ENCODE data around the gene ATP2A3.

ATP2A3 gene

DNA sequence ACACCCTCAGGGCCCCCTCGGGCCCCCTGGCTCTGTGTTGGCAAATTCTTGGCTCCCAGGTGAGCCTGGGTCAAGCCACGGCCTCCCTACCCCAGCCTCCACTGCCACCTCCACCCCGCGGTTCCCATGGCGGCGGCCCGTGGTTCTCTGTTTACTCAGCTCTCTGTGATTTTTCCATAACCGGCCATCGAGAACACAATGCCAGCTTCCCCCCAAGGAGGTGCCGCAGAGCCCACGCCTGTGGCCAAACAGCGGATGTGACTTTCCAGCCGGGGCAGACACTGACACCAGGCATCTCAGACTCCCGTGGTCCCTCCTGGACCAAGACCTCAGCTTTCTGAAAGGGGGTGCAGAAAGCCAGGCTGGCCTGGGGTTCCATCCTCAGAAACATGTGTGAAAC, 21.6 kb upstream of the ATP2A3 start:
- in situ Hi-C loops (cut with MboI; ENCODE audit: low sequenced_read_pairs, unreplicated experiment), result no loop called here
- TF ChIP-seq, protein P1, sequence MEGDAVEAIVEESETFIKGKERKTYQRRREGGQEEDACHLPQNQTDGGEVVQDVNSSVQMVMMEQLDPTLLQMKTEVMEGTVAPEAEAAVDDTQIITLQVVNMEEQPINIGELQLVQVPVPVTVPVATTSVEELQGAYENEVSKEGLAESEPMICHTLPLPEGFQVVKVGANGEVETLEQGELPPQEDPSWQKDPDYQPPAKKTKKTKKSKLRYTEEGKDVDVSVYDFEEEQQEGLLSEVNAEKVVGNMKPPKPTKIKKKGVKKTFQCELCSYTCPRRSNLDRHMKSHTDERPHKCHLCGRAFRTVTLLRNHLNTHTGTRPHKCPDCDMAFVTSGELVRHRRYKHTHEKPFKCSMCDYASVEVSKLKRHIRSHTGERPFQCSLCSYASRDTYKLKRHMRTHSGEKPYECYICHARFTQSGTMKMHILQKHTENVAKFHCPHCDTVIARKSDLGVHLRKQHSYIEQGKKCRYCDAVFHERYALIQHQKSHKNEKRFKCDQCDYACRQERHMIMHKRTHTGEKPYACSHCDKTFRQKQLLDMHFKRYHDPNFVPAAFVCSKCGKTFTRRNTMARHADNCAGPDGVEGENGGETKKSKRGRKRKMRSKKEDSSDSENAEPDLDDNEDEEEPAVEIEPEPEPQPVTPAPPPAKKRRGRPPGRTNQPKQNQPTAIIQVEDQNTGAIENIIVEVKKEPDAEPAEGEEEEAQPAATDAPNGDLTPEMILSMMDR (IDR thresholded peaks at IDR 0.05; ENCODE audit: borderline replicate concordance, control extremely low read depth, extremely low read depth, insufficient read depth, missing control alignments), result no peak
- DNase-seq (ENCODE audit: low spot score), result no peak

DNA sequence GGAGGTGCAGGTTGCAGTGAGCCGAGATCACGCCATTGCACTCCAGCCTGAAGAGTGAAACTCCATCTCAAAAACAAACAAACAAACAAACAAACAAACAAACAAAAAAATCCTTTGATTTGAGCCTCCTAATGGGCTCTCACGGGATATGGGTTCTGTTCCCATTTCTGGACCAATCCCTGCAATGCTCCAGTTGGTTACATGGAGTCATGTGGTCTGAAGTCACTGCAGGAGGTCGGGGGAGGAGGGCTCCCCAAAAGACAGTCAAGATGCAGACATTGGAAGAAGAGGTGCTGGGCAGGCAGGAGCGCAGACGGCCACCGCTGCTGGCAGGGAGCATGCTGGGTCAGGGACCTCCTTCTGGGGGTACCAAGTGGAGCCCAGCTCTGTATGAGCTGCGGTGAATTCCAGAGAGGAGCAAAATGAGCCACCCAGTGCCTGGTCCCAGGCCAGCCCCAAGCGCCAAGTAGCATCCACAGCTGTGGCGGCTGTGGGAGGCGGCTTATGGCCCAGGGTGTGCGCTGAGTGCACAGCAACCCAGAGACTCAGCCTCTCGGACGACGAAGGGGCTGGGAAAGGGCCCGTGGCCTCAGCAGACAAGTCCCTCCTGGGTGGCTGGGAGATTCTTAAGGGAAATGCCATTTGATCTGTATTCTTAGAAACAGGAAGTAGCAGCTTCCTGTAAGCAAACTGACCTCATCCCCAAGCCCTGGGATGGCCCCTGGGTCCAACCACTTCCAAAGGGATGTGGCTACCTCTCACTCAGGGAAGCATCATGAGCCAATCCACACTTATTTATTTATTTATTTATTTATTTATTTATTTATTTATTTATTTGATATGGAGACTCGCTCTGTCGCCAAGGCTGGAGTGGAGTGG, 19.6 kb upstream of the ATP2A3 start:
- DNase-seq (ENCODE audit: low spot score), result no peak
- TF ChIP-seq, protein P1 (IDR thresholded peaks at IDR 0.05; ENCODE audit: borderline replicate concordance, control extremely low read depth, extremely low read depth, insufficient read depth, missing control alignments), result no peak
- in situ Hi-C loops (cut with MboI; ENCODE audit: low sequenced_read_pairs, unreplicated experiment), result no loop called here

DNA sequence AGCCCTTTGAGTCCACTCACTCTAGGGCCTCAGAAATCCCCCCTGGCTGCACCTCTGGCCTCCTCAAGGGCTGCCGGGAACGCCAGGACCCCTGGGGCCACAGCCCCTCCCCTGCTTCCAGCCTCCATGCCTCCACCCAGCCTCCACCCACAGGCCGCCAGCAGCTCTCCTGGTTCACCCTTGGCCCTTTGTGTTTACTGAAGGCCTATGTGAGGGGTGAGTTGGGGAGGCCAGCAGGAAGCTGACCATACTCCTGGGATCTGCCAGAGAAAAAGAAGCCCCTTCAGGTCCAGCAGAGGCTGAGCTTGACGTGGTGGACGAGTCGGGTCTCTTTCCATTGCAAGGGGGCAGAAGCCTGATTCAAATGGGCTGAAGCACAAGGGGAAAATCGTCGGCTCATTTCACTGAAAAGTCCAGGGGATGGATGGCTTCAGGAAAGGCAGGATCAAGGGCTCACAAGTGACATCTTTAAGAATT, 18.3 kb upstream of the ATP2A3 start:
- TF ChIP-seq, protein P1 (IDR thresholded peaks at IDR 0.05; ENCODE audit: borderline replicate concordance, control extremely low read depth, extremely low read depth, insufficient read depth, missing control alignments), result no peak
- no peak for DNase-seq (ENCODE audit: low spot score)
- in situ Hi-C loops (cut with MboI; ENCODE audit: low sequenced_read_pairs, unreplicated experiment), result no loop called here

DNA sequence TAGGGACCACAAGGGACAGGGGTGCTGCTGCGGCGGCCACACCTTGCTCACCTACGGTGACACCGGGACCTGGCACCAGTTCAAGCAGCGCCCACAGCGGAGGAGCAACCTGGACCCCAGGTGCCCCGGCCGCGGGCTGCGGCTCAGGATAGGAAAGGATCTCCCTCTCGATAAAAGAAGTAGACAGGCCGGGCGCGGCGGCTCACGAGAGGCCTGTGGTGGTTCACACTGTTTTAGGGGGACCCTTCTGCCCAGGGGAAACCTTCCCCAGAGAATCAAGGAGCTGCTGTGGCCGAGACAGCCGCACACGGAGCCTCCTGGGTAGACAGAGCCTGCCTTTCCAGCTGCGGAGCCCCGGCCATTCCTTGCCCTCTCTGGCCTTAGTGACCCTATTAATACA, 17.9 kb upstream of the ATP2A3 start:
- no peak for DNase-seq (ENCODE audit: low spot score)
- in situ Hi-C loops (cut with MboI; ENCODE audit: low sequenced_read_pairs, unreplicated experiment), result no loop called here
- TF ChIP-seq, protein P1 (IDR thresholded peaks at IDR 0.05; ENCODE audit: borderline replicate concordance, control extremely low read depth, extremely low read depth, insufficient read depth, missing control alignments), result no peak

DNA sequence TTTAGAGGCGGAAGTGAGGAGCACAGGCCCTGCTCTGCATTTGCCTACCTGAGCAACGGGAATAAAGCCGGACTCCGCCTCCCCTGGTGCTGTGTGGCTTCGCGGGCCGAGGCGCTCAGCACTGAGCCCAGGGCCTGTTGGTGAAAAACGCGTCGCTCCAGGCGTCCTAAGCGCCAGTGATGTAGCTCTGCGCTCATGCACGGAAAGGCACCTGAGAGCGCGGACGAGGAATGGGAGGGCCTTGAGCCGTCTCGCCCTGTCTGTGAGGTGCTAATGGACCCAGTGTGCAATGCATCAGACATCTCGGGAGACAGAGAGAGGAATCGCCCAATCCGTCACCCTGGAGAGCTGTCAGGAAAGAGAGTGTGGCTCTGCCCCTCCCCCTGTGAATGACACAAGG, 17.2 kb upstream of the ATP2A3 start:
- no peak for DNase-seq (ENCODE audit: low spot score)
- TF ChIP-seq, protein P1 (IDR thresholded peaks at IDR 0.05; ENCODE audit: borderline replicate concordance, control extremely low read depth, extremely low read depth, insufficient read depth, missing control alignments), result no peak
- in situ Hi-C loops (cut with MboI; ENCODE audit: low sequenced_read_pairs, unreplicated experiment), result no loop called here

DNA sequence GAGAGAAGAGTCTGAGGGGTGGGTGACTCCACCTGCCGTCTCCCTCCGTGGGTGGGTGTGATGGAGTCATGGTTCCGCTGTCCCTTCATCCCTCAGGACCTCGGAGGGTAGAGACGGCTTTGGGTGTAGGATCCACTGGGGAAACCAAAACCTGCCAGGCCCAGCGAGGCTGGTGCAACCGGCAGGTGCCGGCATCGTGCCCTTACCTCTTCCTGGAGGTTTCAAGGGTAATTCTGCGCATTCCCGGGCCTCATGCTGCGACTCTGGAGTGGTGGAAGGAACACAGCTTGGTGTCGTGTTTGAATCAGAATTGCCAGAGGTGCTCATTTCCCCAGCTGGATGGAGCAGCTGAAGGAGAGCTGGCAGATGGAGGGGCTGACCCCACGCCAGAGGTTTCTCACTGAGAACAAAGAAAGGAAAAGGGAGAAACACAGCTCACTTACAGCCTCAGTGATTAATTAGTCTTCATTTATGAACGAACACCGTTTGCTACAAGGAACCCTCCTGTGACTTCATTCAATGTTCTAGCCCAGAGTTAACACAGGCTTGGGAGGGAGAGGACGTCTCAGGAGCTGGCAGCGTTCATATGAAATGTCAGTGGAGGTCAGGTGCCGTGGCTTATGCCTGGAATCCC, 16.3 kb upstream of the ATP2A3 start:
- DNase-seq (ENCODE audit: low spot score), result no peak
- TF ChIP-seq, protein P1 (IDR thresholded peaks at IDR 0.05; ENCODE audit: borderline replicate concordance, control extremely low read depth, extremely low read depth, insufficient read depth, missing control alignments), result no peak

More for the DNA sequence above, 16.3 kb upstream of the ATP2A3 start:
- in situ Hi-C loops (cut with MboI; ENCODE audit: low sequenced_read_pairs, unreplicated experiment), result no loop called here

All from GM13976 (cell line).